Esophagus squamous epithelium (tissue), 4 donors: Measurements from ENCODE around the gene SPNS3.

ENCODE experiments used
- CTCF ChIP-seq, 6 experiments: fragments of 450-650 bp in 4 of 6; fragments of 200-600 bp in 2 of 6; sonication (generic) in 2 of 6; IDR thresholded peaks; one replicate each; pipeline ENCODE4 v1.5.1; 2016 to 2019; ENCODE audit warnings: antibody characterized with exemption in 6 of 6, mild to moderate bottlenecking in 4 of 6, moderate library complexity in 4 of 6
- POLR2A ChIP-seq, 4 donors: fragments of 450-650 bp; IDR thresholded peaks; one replicate each; pipeline ENCODE4 v1.6.1; 2017; ENCODE audit warnings: antibody characterized with exemption in 4 of 4, mild to moderate bottlenecking in 4 of 4, moderate library complexity in 3 of 4

- TF ChIP-seq CTCF (IDR thresholded peaks at IDR 0.05) (no peak), POLR2A (IDR thresholded peaks at IDR 0.05) (no peak)
These were observed 39.3 kb upstream of the SPNS3 start for GRCh38 chr17:4394208-4395110.
